MM.1S (cell line): ENCODE results near the gene MFAP5.
A peak's percentile ranks its signal among the peaks of the same experiment; 100 is the strongest.

Source experiments
- DNase-seq: peaks from one replicate; pipeline ENCODE4 v3.0.0-alpha.2; 2015
- H2AFZ ChIP-seq: fragments of 300-600 bp; sonication (generic); 2 replicates; pipeline ENCODE4 v1.6.0; 2016; ENCODE audit warnings: antibody characterized with exemption, low read length
- H3F3A ChIP-seq: fragments of 300-600 bp; sonication (generic); 2 replicates; pipeline ENCODE4 v1.6.1; 2016; ENCODE audit warnings: mild to moderate bottlenecking, antibody characterized with exemption, low read length, moderate library complexity, mixed read lengths; ENCODE audit not compliant: insufficient read depth
- H3K27ac ChIP-seq: fragments of 300-600 bp; sonication (generic); 2 replicates; pipeline ENCODE4 v1.5.1; 2016; ENCODE audit warnings: mild to moderate bottlenecking, low read length
- H3K27me3 ChIP-seq: fragments of 300-600 bp; sonication (generic); replicated peaks from 2 replicates; pipeline ENCODE4 v1.6.0; 2016; ENCODE audit warnings: low read length; ENCODE audit not compliant: insufficient read depth
- H3K36me3 ChIP-seq: fragments of 300-600 bp; sonication (generic); replicated peaks from 2 replicates; pipeline ENCODE4 v1.6.1; 2016; ENCODE audit warnings: mild to moderate bottlenecking, low read length, mixed read lengths; ENCODE audit not compliant: insufficient read depth
- H3K4me1 ChIP-seq: fragments of 300-600 bp; sonication (generic); 2 replicates; pipeline ENCODE4 v1.6.1; 2016; ENCODE audit warnings: low read length, mixed read lengths
- H3K4me2 ChIP-seq: fragments of 300-600 bp; sonication (generic); 2 replicates; pipeline ENCODE4 v1.6.0; 2016; ENCODE audit warnings: low read depth, low read length
- H3K4me3 ChIP-seq: fragments of 300-600 bp; sonication (generic); 2 replicates; pipeline ENCODE4 v1.5.1; 2016; ENCODE audit warnings: low read length, mixed read lengths
- H3K79me2 ChIP-seq: fragments of 300-600 bp; sonication (generic); 2 replicates; pipeline ENCODE4 v1.6.1; 2016; ENCODE audit warnings: mixed run types, low read length, mixed read lengths
- H3K9ac ChIP-seq: fragments of 300-600 bp; sonication (generic); 2 replicates; pipeline ENCODE4 v1.6.1; 2016; ENCODE audit warnings: low read length, mixed read lengths
- H3K9me2 ChIP-seq: fragments of 300-600 bp; sonication (generic); replicated peaks from 2 replicates; pipeline ENCODE4 v1.6.1; 2016; ENCODE audit warnings: mild to moderate bottlenecking, low read length, mixed read lengths; ENCODE audit not compliant: insufficient read depth
- H3K9me3 ChIP-seq: fragments of 300-600 bp; sonication (generic); replicated peaks from 2 replicates; pipeline ENCODE4 v1.6.1; 2016; ENCODE audit warnings: mild to moderate bottlenecking, low read length, mixed read lengths; ENCODE audit not compliant: insufficient read depth
- H4K20me1 ChIP-seq: fragments of 300-600 bp; sonication (generic); 2 replicates; pipeline ENCODE4 v1.6.1; 2016; ENCODE audit warnings: mild to moderate bottlenecking, low read length, moderate library complexity, mixed read lengths; ENCODE audit not compliant: insufficient read depth
- CTCF ChIP-seq: fragments of 300-600 bp; sonication (generic); IDR thresholded peaks from 2 replicates; pipeline ENCODE4 v1.5.1; 2016; ENCODE audit warnings: antibody characterized with exemption, low read length, mixed read lengths
- EZH2 ChIP-seq: fragments of 300-600 bp; sonication (generic); optimal IDR thresholded peaks from 2 replicates; pipeline ENCODE3; 2017; ENCODE audit warnings: low read depth, mild to moderate bottlenecking, antibody characterized with exemption, low read length, mixed read lengths
- EZH2phosphoT487 ChIP-seq: fragments of 300-600 bp; sonication (generic); IDR thresholded peaks from 2 replicates; pipeline ENCODE4 v1.6.1; 2018; ENCODE audit warnings: antibody characterized with exemption, low read length

MFAP5 gene

GRCh38 chr12:8603856-8604255, 58.8 kb downstream of the MFAP5 start:
- Histone ChIP-seq H3K27ac (no peak overlapping the region), H4K20me1 (no peaks in the 10 kb centered on the region), H2AFZ (no peak overlapping the region), H3K4me1 (no peaks in the 10 kb centered on the region), H3K9ac (no peak overlapping the region), H3K27me3 (no peaks in the 10 kb centered on the region), H3K4me3 (no peak overlapping the region), H3K9me3 (no peaks in the 10 kb centered on the region), H3K79me2 (no peaks in the 10 kb centered on the region), H3F3A (no peaks in the 10 kb centered on the region), H3K4me2 (no peak overlapping the region), H3K36me3 (no peaks in the 10 kb centered on the region), H3K9me2 (no peaks in the 10 kb centered on the region)
- TF ChIP-seq CTCF, result peak; percentile 29
- TF ChIP-seq EZH2, result no peak
- DNase-seq, result no peak

GRCh38 chr12:8603286-8603685, 59.3 kb downstream of the MFAP5 start:
- no peaks in the 10 kb centered on the region for H3K79me2 ChIP-seq
- H4K20me1 ChIP-seq, result no peaks in the 10 kb centered on the region
- H3K27me3 ChIP-seq, result no peaks in the 10 kb centered on the region
- H3K4me3 ChIP-seq, result no peak overlapping the region
- H3K9ac ChIP-seq, result no peak overlapping the region
- DNase-seq, result no peak
- H3K9me3 ChIP-seq, result no peaks in the 10 kb centered on the region
- no peak overlapping the region for H3K27ac ChIP-seq
- TF ChIP-seq EZH2, result no peak
- H3K9me2 ChIP-seq, result no peaks in the 10 kb centered on the region
- no peak overlapping the region for H3K4me2 ChIP-seq
- H3K36me3 ChIP-seq, result no peaks in the 10 kb centered on the region
- H2AFZ ChIP-seq, result no peak overlapping the region
- no peaks in the 10 kb centered on the region for H3K4me1 ChIP-seq
- no peaks in the 10 kb centered on the region for H3F3A ChIP-seq

- no peak overlapping the region for H3K9ac ChIP-seq
- no peaks in the 10 kb centered on the region for H3K79me2 ChIP-seq
- H3K9me3 ChIP-seq, result no peaks in the 10 kb centered on the region
- no peaks in the 10 kb centered on the region for H3K27me3 ChIP-seq
- H3K36me3 ChIP-seq, result no peaks in the 10 kb centered on the region
- no peak overlapping the region for H3K4me3 ChIP-seq
- TF ChIP-seq EZH2phosphoT487, result no peak
- no peak for TF ChIP-seq CTCF
- TF ChIP-seq EZH2, result no peak
- no peak overlapping the region for H2AFZ ChIP-seq
- no peak overlapping the region for H3K4me2 ChIP-seq
- H3F3A ChIP-seq, result no peaks in the 10 kb centered on the region
- H3K4me1 ChIP-seq, result no peaks in the 10 kb centered on the region
- no peaks in the 10 kb centered on the region for H3K9me2 ChIP-seq
- no peak for DNase-seq
- H3K27ac ChIP-seq, result no peak overlapping the region
- H4K20me1 ChIP-seq, result no peaks in the 10 kb centered on the region
Observed at GRCh38 chr12:8596561-8596960, 66.1 kb downstream of the MFAP5 start.
